ENCODE results near the gene SMCHD1. TPM values are rescaled to one million over a fixed set of nuclear protein-coding genes. Genes with fewer than 3 reads are reported as not detected.
"Not testable (repeated sequence)": the region's sequence is repeated elsewhere in the genome, so short reads cannot be mapped to it uniquely, and the experiment has no call there.

The SMCHD1 gene
- total RNA-seq, 2 donors from 2014 or later: 61.8 to 72.5 TPM

GRCh38 chr18:2662990-2663389 lies 7.5 kb downstream of the SMCHD1 start:
- Mint-ChIP-seq H3K27ac (no peak overlapping the region), H3K36me3 (ENCODE audit: low read depth) (peaks cover 27% of the 10 kb centered on the region)
- no peak for DNase-seq

DNA sequence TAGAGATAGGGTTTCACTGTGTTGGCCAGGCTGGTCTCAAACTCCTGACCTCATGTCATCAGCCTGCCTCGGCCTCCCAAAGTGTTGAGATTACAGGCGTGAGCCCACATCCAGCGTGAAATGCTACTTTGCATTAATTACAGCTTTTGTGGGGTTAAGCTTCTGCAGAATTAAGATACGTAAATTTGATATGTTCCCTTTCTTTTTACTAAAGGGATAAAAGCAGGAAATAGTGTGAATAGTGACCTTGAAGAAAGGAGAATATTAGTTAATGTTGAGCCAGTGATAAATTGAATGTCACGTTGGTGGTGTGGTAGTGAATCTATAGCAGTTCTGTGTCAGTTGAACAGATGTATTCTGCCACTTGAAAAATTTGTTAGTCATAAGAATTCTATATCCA lies 16.9 kb downstream of the SMCHD1 start:
- Mint-ChIP-seq H3K4me1 (no peaks in the 10 kb centered on the region), H3K27me3 (ENCODE audit: insufficient read depth) (no peaks in the 10 kb centered on the region), H3K4me3 (no peak overlapping the region), H3K27ac (no peak overlapping the region), H3K9me3 (no peaks in the 10 kb centered on the region), H3K36me3 (ENCODE audit: low read depth) (peaks cover 85% of the 10 kb centered on the region)
- H3K9me3 ChIP-seq (ENCODE audit: control insufficient read depth, low read length): peaks cover under 1% of the 10 kb centered on the region
- DNase-seq: no peak
- H3K27me3 ChIP-seq (ENCODE audit: control insufficient read depth, insufficient read depth, low read length, poor library complexity, severe bottlenecking): no peaks in the 10 kb centered on the region
- H3K27ac ChIP-seq (ENCODE audit: low read depth, low read length): no peak overlapping the region
- peaks cover 91% of the 10 kb centered on the region for H3K36me3 ChIP-seq (ENCODE audit: control insufficient read depth, insufficient read depth, low read length)
- WGBS, 2 experiments (ENCODE audit: insufficient coverage in 1 of 2, insufficient read length in 1 of 2): 96 to 100% methylated on average over 5 of the region's 5 CpGs
- no peak overlapping the region for H3K9ac ChIP-seq (ENCODE audit: extremely low read depth, low read length, poor library complexity, severe bottlenecking)
- TF ChIP-seq CTCF (conservative IDR thresholded peaks at IDR 0.05): no peak
- no peaks in the 10 kb centered on the region for H3K4me1 ChIP-seq (ENCODE audit: control insufficient read depth, insufficient read depth, low read length)
- H3K4me3 ChIP-seq (ENCODE audit: low read length): no peak overlapping the region

More at GRCh38 chr18:2662990-2663389, 7.5 kb downstream of the SMCHD1 start:
- no peak overlapping the region for H3K4me3 Mint-ChIP-seq
- Histone ChIP-seq H3K9me3 (ENCODE audit: control insufficient read depth, low read length) (peaks cover 9% of the 10 kb centered on the region), H3K36me3 (ENCODE audit: control insufficient read depth, insufficient read depth, low read length) (peaks cover 31% of the 10 kb centered on the region), H3K4me1 (ENCODE audit: control insufficient read depth, insufficient read depth, low read length) (no peaks in the 10 kb centered on the region), H3K4me3 (ENCODE audit: low read length) (no peak overlapping the region), H3K27ac (ENCODE audit: low read depth, low read length) (no peak overlapping the region), H3K9ac (ENCODE audit: extremely low read depth, low read length, poor library complexity, severe bottlenecking) (no peak overlapping the region), H3K27me3 (ENCODE audit: control insufficient read depth, insufficient read depth, low read length, poor library complexity, severe bottlenecking) (no peaks in the 10 kb centered on the region)
- TF ChIP-seq CTCF (conservative IDR thresholded peaks at IDR 0.05): no peak
- no peaks in the 10 kb centered on the region for H3K27me3 Mint-ChIP-seq (ENCODE audit: insufficient read depth)
- H3K4me1 Mint-ChIP-seq: peaks cover 8% of the 10 kb centered on the region
- WGBS, 2 experiments (ENCODE audit: insufficient coverage in 1 of 2, insufficient read length in 1 of 2): 93 to 100% methylated on average over 4 to 5 of the region's 5 CpGs
- peaks cover 3% of the 10 kb centered on the region for H3K9me3 Mint-ChIP-seq

- whole genome bisulfite sequencing, 2 experiments (ENCODE audit: insufficient coverage in 1 of 2, insufficient read length in 1 of 2): 89% methylated on average over 1 of the region's 1 CpG; no CpG with 5 or more reads in 1 of the 2 experiments
Observed at GRCh38 chr18:2672872-2673271, 17.3 kb downstream of the SMCHD1 start.

DNA sequence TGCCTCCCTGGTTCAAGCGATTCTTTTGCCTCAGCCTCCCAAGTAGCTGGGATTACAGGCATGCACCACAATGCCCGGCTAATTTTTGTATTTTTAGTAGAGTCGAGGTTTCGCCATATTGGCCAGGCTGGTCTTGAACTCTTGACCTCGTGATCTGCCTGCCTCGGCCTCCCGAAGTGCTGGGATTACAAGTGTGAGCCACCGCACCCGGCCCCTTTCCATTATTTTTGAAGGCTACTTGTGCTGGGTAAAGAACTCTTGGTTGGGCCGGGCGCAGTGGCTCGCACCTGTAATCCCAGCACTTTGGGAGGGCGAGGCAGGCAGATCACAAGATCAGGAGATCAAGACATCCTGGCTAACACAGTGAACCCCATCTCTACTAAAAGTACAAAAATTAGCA lies 23.4 kb downstream of the SMCHD1 start:
- peaks cover 18% of the 10 kb centered on the region for H3K4me1 Mint-ChIP-seq
- not testable (repeated sequence) for H3K27me3 Mint-ChIP-seq (ENCODE audit: insufficient read depth); H3K9me3 Mint-ChIP-seq; H3K4me1 ChIP-seq (ENCODE audit: control insufficient read depth, insufficient read depth, low read length); H3K4me3 ChIP-seq (ENCODE audit: low read length); H3K9ac ChIP-seq (ENCODE audit: extremely low read depth, low read length, poor library complexity, severe bottlenecking); H3K27me3 ChIP-seq (ENCODE audit: control insufficient read depth, insufficient read depth, low read length, poor library complexity, severe bottlenecking); H3K4me3 Mint-ChIP-seq; DNase-seq; H3K27ac Mint-ChIP-seq; H3K27ac ChIP-seq (ENCODE audit: low read depth, low read length)
- Histone ChIP-seq H3K36me3 (ENCODE audit: control insufficient read depth, insufficient read depth, low read length) (peaks cover 61% of the 10 kb centered on the region), H3K9me3 (ENCODE audit: control insufficient read depth, low read length) (peaks cover 11% of the 10 kb centered on the region)
- H3K36me3 Mint-ChIP-seq (ENCODE audit: low read depth): peaks cover 72% of the 10 kb centered on the region
- 91 to 97% methylated on average over 9 to 12 of the region's 13 CpGs for WGBS, 2 experiments (ENCODE audit: insufficient coverage in 1 of 2, insufficient read length in 1 of 2)

More at GRCh38 chr18:2672872-2673271, 17.3 kb downstream of the SMCHD1 start:
- no peaks in the 10 kb centered on the region for H3K4me1 Mint-ChIP-seq
- no peak for DNase-seq
- Histone ChIP-seq H3K27ac (ENCODE audit: low read depth, low read length) (no peak overlapping the region), H3K36me3 (ENCODE audit: control insufficient read depth, insufficient read depth, low read length) (peaks cover 93% of the 10 kb centered on the region), H3K27me3 (ENCODE audit: control insufficient read depth, insufficient read depth, low read length, poor library complexity, severe bottlenecking) (no peaks in the 10 kb centered on the region), H3K4me3 (ENCODE audit: low read length) (no peak overlapping the region), H3K9me3 (ENCODE audit: control insufficient read depth, low read length) (peaks cover 5% of the 10 kb centered on the region), H3K9ac (ENCODE audit: extremely low read depth, low read length, poor library complexity, severe bottlenecking) (no peak overlapping the region), H3K4me1 (ENCODE audit: control insufficient read depth, insufficient read depth, low read length) (no peaks in the 10 kb centered on the region)
- H3K9me3 Mint-ChIP-seq: no peaks in the 10 kb centered on the region
- H3K27me3 Mint-ChIP-seq (ENCODE audit: insufficient read depth): no peaks in the 10 kb centered on the region
- TF ChIP-seq CTCF (conservative IDR thresholded peaks at IDR 0.05): no peak
- peaks cover 86% of the 10 kb centered on the region for H3K36me3 Mint-ChIP-seq (ENCODE audit: low read depth)
- no peak overlapping the region for H3K4me3 Mint-ChIP-seq
- H3K27ac Mint-ChIP-seq: no peak overlapping the region
